Limb (tissue), 2 donors: ENCODE results near the gene SEC14L3.

ENCODE experiments used
- DNase-seq, 2 donors: peaks; one replicate each; pipeline ENCODE4 v3.0.0-alpha.2; 2016; ENCODE audit errors: extremely low spot score in 2 of 2

SEC14L3 gene

GRCh38 chr22:30444632-30445437 lies 27.0 kb downstream of the SEC14L3 start:
- DNase-seq: peak in 1 of 2 donors; percentile 65

GRCh38 chr22:30441088-30441487 lies 30.7 kb downstream of the SEC14L3 start:
- no peak for DNase-seq

GRCh38 chr22:30439836-30440235 lies 32.0 kb downstream of the SEC14L3 start:
- DNase-seq: no peak

GRCh38 chr22:30439226-30439625 lies 32.6 kb downstream of the SEC14L3 start:
- DNase-seq: no peak

- no peak for DNase-seq
Observed at GRCh38 chr22:30438559-30438958, 33.3 kb downstream of the SEC14L3 start.

- no peak for DNase-seq
Observed at GRCh38 chr22:30436196-30436595, 35.6 kb downstream of the SEC14L3 start.

GRCh38 chr22:30435674-30436126 lies 36.1 kb downstream of the SEC14L3 start:
- DNase-seq: no peak

GRCh38 chr22:30434843-30435242 lies 37.0 kb downstream of the SEC14L3 start:
- no peak for DNase-seq

- DNase-seq: no peak
Observed at GRCh38 chr22:30433773-30434172, 38.0 kb downstream of the SEC14L3 start.

GRCh38 chr22:30433227-30433626 lies 38.6 kb downstream of the SEC14L3 start:
- DNase-seq: no peak

- DNase-seq: no peak
Observed at GRCh38 chr22:30432520-30432919, 39.3 kb downstream of the SEC14L3 start.

- DNase-seq: no peak
Observed at GRCh38 chr22:30432096-30432495, 39.7 kb downstream of the SEC14L3 start.

GRCh38 chr22:30430933-30431332 lies 40.9 kb downstream of the SEC14L3 start:
- DNase-seq: no peak

GRCh38 chr22:30429887-30430286 lies 41.9 kb downstream of the SEC14L3 start:
- DNase-seq: no peak

- no peak for DNase-seq
Observed at GRCh38 chr22:30427871-30428270, 43.9 kb downstream of the SEC14L3 start.

- peak; percentile 55 to 76 for DNase-seq
Observed at GRCh38 chr22:30426388-30427353, 45.1 kb downstream of the SEC14L3 start.

GRCh38 chr22:30425616-30426387 lies 46.0 kb downstream of the SEC14L3 start, which contains the start of gene MTFP1:
MTFP1 (plus strand) TSS chr22:30425768; CDS start chr22:30425880, 112 bp downstream.
- DNase-seq: peak; percentile 70 to 83

- no peak for DNase-seq
Observed at GRCh38 chr22:30425327-30425615, 46.5 kb downstream of the SEC14L3 start.

- no peak for DNase-seq
Observed at GRCh38 chr22:30424534-30425326, 47.1 kb downstream of the SEC14L3 start.

- peak; percentile 99 for DNase-seq
Observed at GRCh38 chr22:30423959-30424533, 47.8 kb downstream of the SEC14L3 start.
